ENCODE data around the gene PILRB.
"Not testable (repeated sequence)": the region's sequence is repeated elsewhere in the genome, so short reads cannot be mapped to it uniquely, and the experiment has no call there.

Gene PILRB

DNA sequence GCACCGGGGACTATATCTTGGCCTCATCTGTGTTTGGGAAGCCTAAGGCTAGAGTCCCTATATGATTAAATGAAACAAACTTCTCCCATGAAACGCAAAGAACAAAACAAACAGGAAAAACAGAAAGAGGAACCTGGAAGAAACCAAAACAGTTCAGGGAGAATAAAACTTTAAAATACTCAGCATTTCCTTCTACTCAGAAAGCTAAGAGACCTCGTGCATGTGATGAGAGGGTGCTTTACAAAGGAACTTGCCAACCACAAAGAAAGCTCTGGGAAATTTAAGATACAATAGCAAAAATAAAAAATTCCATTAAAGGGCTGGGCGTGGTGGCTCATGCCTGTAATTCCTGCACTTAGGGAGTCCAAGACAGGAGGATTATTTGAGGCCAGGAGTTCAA is 22.3 kb downstream of the PILRB start:
- no peak for DNase-seq

DNA sequence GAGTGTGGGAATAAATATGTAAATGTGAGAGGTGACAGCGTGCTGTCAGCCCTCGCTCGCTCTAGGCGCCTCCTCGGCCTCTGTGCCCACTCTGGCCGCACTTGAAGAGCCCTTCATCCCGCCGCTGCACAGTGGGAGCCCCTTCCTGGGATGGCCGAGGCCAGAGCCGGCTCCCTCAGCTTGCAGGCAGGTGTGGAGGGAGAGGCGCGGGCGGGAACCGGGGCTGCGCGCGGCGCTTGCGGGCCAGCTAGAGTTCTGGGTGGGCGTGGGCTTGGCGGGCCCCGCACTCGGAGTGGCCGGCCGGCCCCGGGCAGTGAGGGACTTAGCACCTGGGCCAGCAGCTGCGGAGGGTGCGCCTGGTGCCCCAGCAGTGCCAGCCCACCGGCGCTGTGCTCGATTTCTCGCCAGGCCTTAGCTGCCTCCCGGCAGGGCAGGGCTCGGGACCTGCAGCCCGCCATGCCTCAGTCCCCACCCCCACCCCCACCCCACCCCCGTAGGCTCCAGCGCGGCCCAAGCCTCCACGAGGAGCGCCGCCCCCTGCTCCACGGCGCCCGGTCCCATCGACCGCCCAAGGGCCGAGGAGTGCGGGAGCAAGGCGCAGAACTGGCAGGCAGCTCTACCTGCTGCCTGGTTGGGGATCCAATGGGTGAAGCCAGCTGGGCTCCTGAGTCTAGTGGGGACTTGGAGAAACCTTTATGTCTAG is 23.8 kb downstream of the PILRB start:
- DNase-seq: not testable (repeated sequence)

DNA sequence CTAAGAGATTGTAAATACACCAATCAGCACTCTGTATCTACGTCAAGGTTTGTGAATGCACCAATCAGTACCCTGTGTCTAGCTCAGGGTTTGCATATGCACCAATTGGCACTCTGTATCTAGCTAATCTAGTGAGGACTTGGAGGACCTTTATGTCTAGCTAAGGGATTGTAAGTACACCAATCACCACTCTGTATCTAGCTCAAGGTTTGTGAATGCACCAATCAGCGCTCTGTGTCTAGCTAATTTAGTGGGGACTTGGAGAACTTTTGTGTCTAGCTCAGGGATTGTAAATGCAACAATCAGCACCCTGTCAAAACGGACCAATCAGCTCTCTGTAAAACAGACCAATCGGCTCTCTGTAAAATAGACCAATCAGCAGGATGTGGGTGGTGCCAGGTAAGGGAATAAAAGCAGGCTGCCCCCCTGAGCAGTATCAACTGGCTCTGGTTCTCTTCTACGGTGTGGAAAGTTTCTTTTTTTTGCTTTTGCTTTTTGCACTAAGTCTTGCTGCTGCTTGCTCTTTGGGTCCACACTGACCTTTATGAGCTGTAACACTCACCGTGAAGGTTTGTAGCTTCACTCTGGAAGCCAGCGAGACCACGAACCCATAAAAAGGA is 24.4 kb downstream of the PILRB start:
- DNase-seq: not testable (repeated sequence)

DNA sequence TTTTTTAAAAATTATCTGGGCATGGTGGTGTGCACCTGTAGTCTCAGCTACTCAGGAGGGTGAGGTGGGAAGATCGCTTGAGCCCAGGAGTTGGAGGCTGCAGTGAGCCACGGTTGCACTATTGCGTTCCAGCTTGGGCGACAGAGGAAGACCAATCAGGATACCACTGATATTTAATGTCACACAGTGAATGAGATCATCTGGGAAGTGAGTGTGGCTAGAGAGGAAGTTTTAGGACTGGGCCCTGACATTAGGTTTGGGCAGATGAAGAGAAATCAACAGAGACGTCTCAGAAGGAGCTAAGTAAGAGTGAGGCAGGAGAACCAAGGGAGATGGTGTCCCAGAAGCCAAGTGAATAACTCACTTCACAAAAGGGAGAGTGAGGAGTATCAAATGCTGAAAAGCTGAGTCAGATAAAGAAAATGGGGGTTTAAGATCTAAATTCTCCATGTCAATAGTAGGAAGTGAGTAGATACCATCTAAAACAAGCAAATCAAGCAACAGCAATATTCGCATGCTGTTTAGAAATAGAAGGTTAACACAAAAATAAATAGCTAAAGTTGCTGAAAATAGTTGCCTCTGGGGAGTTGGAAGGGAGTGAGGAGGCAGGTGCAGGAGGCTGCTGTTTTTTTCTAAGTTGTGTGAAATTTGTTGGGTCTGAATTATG is 26.8 kb downstream of the PILRB start:
- DNase-seq: no peak

DNA sequence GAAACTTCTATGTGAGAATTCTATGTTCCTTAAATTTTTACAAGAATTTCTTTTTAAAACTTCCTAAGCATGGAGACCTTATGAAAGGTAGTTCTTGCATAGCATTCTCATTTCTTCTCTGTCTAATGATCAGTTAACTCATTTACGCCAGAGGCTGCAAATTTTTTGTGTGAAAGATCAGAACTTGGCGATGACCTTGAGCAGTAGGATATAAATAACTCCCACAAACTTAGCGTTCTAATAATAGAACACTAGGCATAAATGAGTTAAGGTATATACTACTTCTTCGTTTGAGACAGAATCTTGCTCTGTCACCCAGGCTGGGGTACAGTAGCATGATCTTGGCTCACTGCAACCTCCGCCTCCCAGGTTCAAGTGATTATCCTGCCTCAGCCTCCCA is 29.0 kb downstream of the PILRB start:
- DNase-seq: no peak

DNA sequence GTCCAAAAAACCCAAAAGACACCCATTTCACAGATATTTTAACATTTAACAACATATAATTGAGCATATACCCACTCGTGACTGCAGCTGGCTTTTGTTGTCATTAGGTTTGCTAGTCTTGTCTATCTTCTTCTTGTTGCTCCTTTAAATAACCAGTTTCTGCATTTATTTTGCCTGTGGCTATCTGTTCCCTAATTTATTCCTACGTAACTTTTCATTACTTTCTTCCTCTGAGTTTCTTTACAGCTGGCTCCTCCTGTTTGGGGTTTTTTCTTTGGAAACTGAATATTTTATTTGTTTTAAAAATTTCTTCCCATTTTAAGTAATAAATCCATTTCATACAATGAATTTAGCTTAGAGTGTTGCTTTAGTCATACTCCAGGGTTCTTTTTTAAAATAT is 29.8 kb downstream of the PILRB start:
- DNase-seq: no peak

DNA sequence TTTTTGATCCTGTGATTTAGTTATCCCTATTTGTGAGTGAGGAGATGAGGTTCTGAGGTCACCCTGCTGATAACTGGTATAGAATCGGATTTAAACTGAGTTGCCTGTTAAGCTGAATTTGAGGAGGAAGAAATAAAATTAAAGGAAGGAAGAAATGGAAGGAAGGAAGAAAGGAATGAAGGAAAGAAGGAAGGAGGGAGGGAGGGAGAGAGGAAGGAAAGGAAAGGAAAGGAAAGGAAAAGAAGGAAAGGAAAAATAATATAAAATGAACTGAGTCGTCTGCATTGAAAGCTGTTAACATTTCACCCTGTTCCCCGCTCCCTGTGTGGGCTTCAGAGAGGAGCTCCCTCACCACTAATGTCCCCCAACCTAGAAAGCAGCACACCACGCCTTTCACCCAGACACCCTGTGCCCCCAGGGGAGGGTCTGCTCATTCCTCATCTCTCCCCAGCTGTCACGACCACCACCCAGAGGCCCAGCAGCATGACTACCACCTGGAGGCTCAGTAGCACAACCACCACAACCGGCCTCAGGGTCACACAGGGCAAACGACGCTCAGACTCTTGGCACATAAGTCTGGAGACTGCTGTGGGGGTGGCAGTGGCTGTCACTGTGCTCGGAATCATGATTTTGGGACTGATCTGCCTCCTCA is 31.6 kb downstream of the PILRB start:
- no peak for DNase-seq

DNA sequence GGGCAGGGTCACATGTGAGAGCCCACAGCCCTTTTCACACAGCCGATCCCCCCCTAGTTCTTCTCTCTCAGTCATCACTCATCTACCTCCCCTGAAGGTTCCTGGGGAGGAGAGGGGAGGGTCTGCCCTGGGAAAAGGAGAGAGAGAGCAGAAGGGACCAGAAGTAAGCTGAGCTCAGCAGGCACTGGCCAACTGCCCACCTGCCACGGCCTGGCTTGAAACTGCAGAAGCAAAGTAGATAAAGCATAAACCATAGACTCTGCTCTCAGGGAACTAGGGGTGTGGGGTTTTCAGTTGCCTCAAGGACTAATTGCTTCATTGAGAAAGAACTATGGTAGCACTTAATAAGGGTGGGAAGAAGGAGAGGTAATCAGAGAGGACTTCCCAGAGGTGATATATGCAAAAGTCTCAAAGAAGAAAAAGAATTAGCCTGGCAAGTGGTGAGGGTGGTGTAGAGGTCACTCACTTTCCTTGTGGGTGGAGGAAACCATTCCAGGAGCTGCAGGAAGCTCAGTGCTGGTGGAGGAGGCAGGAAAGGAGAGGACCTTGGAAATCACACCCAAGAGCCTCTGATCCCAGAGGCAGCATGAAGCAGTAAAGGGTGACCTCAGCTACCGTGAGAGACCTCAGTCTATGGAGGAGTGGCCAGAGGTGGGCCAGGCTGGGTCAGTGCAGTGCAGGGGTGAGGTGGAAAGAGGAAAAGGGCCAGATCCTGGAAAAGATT is 32.5 kb downstream of the PILRB start:
- no peak for DNase-seq

DNA sequence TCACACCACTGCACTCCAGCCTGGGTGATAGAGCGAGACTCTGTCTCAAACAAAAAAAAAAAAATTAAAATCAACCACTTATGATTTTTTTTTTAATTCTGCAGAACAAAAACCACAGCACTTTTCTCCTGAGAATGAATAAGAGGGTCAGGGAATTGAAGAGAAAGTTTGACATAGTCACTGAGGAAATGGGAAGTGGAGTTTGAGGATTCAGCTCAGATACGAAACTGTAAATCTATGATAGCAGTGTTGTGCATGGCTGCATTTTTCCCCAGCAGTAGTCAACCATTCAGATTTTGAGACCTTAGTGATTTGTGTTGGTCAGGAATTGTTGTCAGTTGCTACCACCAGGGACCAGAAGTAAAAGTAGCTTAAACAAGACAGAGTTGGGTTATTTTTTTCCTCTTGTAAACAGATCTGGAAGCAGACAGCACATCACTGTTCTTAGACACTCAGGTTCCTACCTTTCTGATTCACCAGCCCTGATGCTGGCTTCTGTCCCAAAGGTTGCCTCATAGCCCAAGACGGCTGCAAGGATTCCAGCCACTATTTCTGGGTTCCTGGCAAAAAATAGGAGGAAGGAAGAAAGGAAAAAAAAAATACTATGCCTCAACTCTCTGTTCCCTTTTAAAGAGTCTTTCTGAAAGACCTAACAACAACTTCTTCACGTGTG is 35.5 kb downstream of the PILRB start:
- no peak for DNase-seq

DNA sequence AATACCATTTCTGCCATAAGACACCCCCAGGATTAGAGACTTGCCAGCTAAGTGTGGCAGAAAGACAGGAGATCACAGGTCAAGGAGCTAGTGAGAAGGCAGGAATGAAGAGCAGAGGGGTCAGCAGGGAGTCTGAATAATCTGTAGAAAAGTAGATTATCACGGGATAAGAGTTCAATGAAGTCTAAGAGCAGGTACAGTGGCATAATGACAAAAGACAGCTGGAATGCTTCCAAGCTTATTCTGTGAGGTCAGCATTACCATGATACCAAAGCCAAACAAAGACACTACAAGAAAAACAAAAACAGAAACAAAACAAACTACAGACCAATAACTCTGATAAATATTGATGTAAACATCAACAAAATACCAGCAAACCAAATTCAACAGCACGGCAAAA is 36.2 kb downstream of the PILRB start:
- DNase-seq: no peak

DNA sequence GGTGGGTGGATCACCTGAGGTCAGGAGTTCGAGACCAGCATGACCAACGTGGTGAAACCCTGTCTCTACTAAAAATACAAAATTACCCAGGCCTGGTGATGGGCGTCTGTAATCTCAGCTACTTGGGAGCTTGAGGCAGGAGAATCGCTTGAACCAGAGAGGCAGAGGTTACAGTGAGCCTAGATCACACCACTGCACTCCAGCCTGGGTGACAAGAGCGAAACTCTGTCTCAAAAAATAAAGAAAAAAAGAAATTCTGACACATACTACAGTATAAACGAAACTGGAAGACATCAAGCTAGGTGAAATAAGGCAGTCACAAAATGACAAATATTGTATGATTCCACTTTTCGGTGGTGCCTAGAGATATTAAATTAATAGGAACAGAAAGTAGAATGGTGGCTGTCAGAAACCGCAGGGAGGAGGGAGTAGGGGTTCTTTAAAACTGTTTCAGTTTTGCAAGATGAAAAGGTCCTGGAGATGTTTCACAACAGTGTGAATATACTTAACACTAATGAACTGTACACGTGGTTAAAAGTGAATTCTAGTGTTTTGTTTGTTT is 38.6 kb downstream of the PILRB start:
- no peak for DNase-seq

DNA sequence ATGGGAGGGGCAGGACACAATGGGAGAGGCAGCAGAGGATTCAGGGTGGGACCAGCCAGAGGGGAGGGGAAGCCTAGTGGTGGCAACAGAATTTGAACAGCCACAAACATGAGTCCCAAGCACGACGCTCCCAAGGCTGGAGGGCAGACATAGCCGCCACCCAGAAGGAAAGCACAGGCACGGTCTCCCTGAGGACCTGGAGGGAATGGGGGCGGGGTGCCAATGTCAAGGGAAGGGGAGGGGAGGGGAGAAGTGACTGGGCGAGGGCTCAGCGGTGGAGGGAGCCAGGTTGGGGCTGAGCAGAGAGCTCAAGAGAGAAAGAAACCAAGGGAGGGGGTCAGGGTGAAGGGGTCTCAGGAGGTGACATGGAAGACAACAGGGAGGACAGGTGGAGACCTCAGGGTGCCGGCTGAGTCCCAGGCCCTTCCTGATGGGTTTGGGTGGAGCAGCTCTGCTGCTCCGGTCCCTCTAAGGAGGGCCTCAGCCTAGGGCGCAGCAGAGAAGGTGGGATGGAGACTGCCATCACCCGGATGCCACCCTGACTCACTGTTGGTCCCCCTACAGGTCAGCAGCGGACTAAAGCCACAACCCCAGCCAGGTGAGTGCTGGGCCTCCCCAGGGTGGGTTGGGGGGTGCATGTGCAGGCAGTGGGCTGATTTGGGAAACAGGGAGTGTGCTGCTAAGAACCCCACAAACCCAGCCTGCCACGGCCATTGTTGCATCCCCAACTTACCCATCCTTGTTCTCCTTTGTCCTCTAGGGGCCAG is 39.6 kb downstream of the PILRB start:
- DNase-seq: no peak

DNA sequence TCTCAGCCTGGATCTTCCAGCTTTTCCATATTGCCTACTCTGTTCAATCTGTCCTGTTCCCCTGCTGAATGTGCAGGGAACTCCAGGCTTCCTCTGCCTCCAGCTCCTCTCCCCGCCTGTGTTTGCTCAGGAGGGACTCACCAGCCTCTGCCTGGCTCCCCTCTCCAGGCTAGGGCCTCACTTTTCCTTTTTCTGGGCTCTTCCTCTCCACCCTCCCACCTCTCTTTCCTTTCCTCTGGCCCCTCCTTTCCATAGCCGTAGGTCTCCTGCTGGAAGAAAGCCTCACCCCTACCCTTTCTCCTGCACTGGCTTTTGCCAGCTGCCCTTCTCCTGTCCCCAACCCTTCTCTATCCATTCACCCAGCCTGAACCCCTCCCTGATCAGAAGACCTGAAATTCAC is 40.3 kb downstream of the PILRB start:
- no peak for DNase-seq

DNA sequence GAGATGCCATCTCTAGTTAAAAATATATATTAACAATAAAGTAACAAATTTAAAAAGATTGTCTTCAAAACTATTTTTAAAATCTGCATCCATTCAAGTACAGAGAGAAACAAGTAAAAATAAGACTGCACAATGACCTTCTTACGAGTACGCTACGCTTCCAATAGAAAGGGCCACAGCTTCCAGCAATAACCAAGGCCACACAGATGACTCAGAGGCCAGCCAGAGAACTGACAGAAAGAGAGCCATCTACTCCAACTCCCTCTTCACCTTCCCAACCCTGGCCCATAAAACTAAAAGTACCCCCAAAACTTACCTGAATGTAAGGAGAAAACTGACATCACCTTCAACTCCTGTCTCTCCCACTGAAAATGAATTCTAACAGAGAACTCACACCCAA is 42.1 kb downstream of the PILRB start:
- no peak for DNase-seq

DNA sequence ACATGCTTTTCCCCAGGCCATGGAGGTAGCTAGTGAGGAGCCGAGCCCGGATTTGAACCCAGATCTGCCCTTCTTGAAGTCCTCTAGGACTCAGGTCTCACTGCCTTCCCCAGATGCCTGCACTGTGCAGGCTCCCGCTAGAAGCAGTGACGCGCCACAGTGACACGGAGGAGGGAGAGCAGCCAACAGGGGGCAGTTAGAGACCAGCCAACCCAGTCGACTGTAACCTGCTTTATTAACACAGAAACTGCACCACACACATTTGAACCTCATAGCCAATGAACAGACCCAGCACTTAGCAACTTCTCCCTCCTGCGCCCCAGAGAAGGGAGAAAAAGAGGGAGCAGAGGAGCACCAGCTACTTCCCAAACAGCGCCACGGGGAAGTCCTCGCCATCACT is 42.7 kb downstream of the PILRB start:
- no peak for DNase-seq

DNA sequence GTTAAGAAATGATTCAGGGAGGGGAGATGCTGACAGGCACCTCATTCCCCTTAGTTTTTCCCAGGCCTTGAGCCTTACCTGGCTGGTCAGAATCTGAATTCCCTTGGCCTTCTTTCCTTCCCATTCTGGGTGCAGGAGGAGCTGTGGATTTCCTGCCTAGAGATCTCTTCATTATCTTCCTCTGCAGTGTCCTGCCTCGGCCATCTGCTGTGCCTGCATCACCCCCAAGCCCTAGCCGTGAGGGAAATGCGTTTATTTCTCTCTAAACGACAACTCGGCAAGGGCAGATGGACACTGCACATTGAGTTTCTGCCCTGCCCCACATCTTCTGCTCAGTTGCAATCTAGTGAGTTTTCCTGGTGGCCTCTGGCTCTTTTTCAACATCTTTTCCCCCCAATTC is 43.9 kb downstream of the PILRB start:
- no peak for DNase-seq

DNA sequence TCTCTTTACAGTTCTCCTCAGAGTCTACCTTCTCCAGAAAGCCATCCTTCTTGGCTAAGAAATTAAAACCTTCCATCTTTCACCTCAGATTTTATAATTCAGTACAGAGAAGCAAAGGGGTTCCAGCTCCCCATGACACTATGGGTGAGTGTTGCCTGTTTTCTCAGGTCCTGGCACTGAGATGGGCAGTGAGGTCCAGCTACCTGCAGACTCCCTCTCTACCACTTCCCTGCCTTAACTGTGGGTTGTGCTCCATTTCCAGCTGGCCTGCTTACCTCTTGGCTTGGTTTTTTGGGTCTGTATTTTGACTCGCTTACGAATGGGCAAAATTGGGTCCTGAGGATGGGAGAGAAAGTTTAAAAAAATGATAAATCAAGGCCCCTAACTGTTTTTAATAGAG is 44.3 kb downstream of the PILRB start:
- no peak for DNase-seq

DNA sequence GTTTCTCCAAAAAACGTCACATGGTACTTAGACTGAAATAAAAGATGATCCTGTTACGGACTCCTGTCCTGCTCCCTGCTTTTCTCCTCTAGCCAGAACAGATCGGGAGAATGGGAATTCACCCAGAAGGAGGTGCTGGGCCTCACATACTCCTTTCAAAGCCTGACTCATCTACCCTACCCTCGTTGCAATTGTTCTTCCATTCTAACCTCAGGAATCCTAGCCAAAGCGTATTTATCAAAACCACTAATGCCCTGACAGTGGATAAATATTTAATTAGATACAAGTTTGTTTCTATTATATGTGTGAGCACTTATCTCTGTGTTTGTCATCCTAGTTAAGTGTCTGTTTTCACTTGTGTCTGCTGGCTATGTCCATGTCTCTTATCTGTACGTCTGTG is 48.9 kb downstream of the PILRB start:
- no peak for DNase-seq

DNA sequence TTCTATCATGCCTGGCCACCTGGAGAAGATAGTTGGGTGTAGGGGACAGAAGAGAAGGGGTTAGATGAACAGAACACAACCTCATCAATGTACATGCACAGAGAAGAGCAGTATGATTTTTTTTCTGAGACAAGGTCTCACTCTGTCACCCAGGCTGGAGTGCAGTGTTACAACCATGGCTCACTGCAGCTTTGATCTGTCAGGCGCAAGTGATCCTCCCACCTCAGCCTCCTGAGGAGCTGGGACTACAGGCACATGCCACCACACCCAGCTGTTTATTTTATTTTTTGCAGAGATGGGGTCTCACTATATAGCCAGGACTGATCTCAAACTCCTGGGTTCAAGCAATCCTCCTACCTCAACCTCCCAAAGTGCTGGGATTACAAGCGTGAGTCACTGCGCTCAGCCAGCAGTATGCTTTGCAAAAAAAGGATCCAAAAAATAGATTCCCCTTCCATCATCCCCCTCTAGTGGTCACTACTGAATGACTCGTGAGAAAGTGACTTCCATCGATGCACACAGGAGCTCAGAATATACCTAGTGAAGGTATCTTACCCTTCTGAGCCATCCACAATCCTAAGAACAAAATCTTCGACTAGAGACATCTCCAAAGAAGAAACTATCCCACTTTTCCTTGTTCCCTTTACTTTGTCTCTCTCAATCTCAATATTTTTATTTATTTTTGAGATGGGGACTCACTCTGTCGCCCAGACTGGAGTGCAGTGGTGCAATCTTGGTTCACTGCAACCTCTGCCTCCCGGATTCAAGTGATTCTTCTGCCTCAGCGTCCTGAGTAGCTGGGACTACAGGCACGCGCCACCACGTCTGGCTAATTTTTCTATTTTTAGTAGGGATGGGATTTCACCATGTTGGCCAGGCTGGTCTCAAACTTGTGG is 49.6 kb downstream of the PILRB start:
- no peak for DNase-seq

DNA sequence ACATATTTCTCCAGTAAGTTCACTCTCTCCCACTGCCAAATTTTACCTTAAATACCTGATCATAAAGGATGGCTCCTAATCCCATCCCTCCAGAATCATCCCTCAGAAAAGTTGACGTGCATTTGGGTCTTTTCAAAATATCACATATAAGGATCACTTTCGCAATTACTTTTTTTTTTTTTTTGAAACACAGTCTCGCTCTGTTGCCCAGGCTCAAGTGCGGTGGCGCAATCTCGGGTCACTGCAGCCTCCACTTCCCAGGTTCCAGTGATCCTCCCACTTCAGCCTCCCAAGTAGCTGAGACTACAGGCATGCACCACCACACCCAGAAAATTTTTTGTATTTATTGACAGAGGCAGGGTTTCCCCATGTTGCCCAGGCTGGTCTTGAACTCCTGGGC is 53.2 kb downstream of the PILRB start:
- no peak for DNase-seq

DNA sequence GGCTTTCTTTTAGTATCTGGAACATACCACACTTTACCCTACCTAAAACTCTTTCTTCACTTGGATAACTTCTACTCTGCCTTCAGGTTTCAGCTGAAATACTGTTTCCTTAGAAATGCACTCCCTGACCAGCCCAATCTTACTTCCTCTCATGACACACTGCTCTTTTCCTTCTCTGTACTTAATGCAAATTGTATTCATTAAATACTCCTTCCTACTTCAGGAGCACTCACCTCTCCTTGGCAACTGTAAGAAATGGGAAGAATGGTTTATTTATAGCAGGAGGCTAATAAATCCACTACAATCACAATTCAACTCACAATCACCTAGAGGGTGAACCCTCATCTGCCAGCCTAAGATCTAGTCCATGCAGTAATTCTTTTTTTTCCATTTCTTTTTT is 55.4 kb downstream of the PILRB start:
- no peak for DNase-seq
